Panc1 (cell line): ENCODE measurements around the gene ZNF292. TPM values are rescaled to one million over a fixed set of nuclear protein-coding genes. Genes with fewer than 3 reads are reported as not detected.

ENCODE experiments used
- ATAC-seq: fragments of 200-7000 bp; cut with Tn5 transposase; 2 replicates; pipeline ENCODE4 v1.9.1; 2020; ENCODE audit warnings: mild to moderate bottlenecking, moderate library complexity
- BruUV-seq: library from RNA; stranded (reverse); fragments of 400-500 nt; replicated peaks from 2 replicates; lab custom pipeline; 2021; lab: Mats Ljungman, UMichigan
- CTCF ChIA-PET: fragments of 300-600 bp; sonication (Branson Sonifier 250); formaldehyde crosslinking; loops from one replicate; lab custom pipeline; 2022; ENCODE audit warnings: antibody characterized with exemption; lab: Charles Lee
- POLR2A ChIA-PET: fragments of 300-600 bp; sonication (Branson Sonifier 250); formaldehyde crosslinking; loops from one replicate; lab custom pipeline; 2022; ENCODE audit warnings: antibody characterized with exemption; lab: Charles Lee
- DNase-seq: peaks from one replicate; pipeline ENCODE4 v3.0.0-alpha.2; 2010; ENCODE audit warnings: low read depth, low spot score
- H3K27ac ChIP-seq: 2 replicates; pipeline ENCODE4 v1.5.1; 2011; ENCODE audit warnings: mild to moderate bottlenecking, low read length, inconsistent platforms
- H3K27me3 ChIP-seq: fragments of 200-500 bp; sonication (Bioruptor generic); 2 replicates; pipeline ENCODE4 v1.6.0; 2014; ENCODE audit warnings: low read length, inconsistent platforms; ENCODE audit not compliant: control insufficient read depth, insufficient read depth
- H3K36me3 ChIP-seq: fragments of 200-500 bp; sonication (Bioruptor generic); 2 replicates; pipeline ENCODE4 v1.5.1; 2014; ENCODE audit warnings: inconsistent platforms, mild to moderate bottlenecking, low read length, moderate library complexity; ENCODE audit not compliant: control insufficient read depth, insufficient read depth
- H3K4me1 ChIP-seq: 2 replicates; pipeline ENCODE4 v1.5.1; 2011; ENCODE audit warnings: inconsistent platforms, mild to moderate bottlenecking, low read length, moderate library complexity; ENCODE audit not compliant: control insufficient read depth, insufficient read depth
- H3K4me3 ChIP-seq, 2 experiments: 2 replicates each; pipeline ENCODE4 v1.5.1; 2011 to 2012; ENCODE audit warnings: low read depth in 2 of 2, low read length in 2 of 2, mild to moderate bottlenecking in 2 of 2, inconsistent platforms in 1 of 2, moderate library complexity in 1 of 2
- H3K9me3 ChIP-seq: fragments of 200-500 bp; sonication (Bioruptor generic); 2 replicates; pipeline ENCODE4 v1.5.1; 2014; ENCODE audit warnings: low read depth, mild to moderate bottlenecking, inconsistent platforms, low read length, moderate library complexity; ENCODE audit not compliant: control insufficient read depth, insufficient read depth
- POLR2AphosphoS5 ChIP-seq: IDR thresholded peaks from 2 replicates; pipeline ENCODE4 v1.6.1; 2012; ENCODE audit warnings: mild to moderate bottlenecking, low read depth, low read length, moderate library complexity
- SIN3A ChIP-seq: IDR thresholded peaks from 2 replicates; pipeline ENCODE4 v1.6.1; 2012; ENCODE audit warnings: low read depth, mild to moderate bottlenecking, low read length, moderate library complexity, borderline replicate concordance; ENCODE audit not compliant: insufficient read depth
- TCF7L2 ChIP-seq: IDR thresholded peaks from 2 replicates; pipeline ENCODE4 v1.6.1; 2011; ENCODE audit warnings: mild to moderate bottlenecking, low read depth, low read length, inconsistent platforms
- in situ Hi-C: cut with HindIII; loops from 2 replicates; pipeline ENCODE4 v1.10.0; 2016; ENCODE audit warnings: low sequenced_read_pairs, low pct_unique_long_range_greater_than_20kb
- intact Hi-C: fragments of 100-400 bp; cut with micrococcal nuclease; formaldehyde crosslinking; loops from one replicate; pipeline ENCODE4 v1.10.0; 2022; ENCODE audit not compliant: unreplicated experiment
- total RNA-seq: library from RNA; stranded (reverse); gene quantifications from one replicate; pipeline ENCODE4 v1.2.1, GENCODE V29; 2021; ENCODE audit not compliant: unreplicated experiment
- TF ChIP-seq, protein P1 (sequence below): fragments of 450-650 bp; IDR thresholded peaks from 2 replicates; pipeline ENCODE4 v1.5.1; 2017; ENCODE audit warnings: mild to moderate bottlenecking
- TF ChIP-seq, protein P2 (sequence below), 2 experiments: IDR thresholded peaks; 2 replicates each; pipeline ENCODE4 v1.6.1; 2011 to 2012; ENCODE audit warnings: low read depth in 2 of 2, control low read depth in 1 of 2, low read length in 1 of 2, mild to moderate bottlenecking in 1 of 2, moderate library complexity in 1 of 2; ENCODE audit not compliant: insufficient read depth in 1 of 2

Gene ZNF292
- total RNA-seq, 1 experiment from 2014 or later, result 38.2 TPM

DNA sequence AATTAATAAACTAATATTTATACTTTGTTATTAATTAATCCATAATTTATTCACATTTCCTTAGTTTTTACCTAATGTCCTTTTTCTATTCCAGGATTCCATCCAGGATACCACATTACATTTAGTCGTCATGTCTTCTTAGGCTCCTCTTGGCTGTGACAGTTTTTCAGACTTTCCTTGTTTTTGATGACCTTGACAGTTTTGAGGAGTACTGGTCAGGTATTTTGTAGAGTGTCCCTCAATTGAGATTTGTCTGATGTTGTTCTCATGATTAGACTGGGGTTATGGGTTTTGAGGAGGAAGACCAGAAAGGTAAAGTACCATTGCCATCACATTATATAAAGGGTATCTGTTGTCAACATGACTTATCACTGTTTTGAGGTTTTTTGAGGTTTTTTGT is 67.3 kb downstream of the ZNF292 start:
- intact Hi-C loops, result loop anchor here (10.0 kb wide), 1 partner anchor 68 kb away; the partner anchor contains the start of gene ZNF292
- CTCF ChIA-PET, result interaction anchor here (0.5 kb wide), 1 partner anchor 132 kb away, joined by 3 read pairs; no protein-coding TSS in a partner anchor
- POLR2A ChIA-PET, result no interaction called here
- no peaks in the 10 kb centered on the region for H3K9me3 ChIP-seq
- no peak overlapping the region for H3K27ac ChIP-seq
- H3K36me3 ChIP-seq, result peaks cover 32% of the 10 kb centered on the region
- H3K4me3 ChIP-seq, result no peak overlapping the region
- no peak for ATAC-seq
- no peaks in the 10 kb centered on the region for H3K27me3 ChIP-seq
- no TSS peak for BruUV-seq
- no peak for DNase-seq
- no peaks in the 10 kb centered on the region for H3K4me1 ChIP-seq
- in situ Hi-C loops, result no loop called here
- TF ChIP-seq SIN3A (no peak), TCF7L2 (no peak), POLR2AphosphoS5 (no peak)
- TF ChIP-seq, protein P1, sequence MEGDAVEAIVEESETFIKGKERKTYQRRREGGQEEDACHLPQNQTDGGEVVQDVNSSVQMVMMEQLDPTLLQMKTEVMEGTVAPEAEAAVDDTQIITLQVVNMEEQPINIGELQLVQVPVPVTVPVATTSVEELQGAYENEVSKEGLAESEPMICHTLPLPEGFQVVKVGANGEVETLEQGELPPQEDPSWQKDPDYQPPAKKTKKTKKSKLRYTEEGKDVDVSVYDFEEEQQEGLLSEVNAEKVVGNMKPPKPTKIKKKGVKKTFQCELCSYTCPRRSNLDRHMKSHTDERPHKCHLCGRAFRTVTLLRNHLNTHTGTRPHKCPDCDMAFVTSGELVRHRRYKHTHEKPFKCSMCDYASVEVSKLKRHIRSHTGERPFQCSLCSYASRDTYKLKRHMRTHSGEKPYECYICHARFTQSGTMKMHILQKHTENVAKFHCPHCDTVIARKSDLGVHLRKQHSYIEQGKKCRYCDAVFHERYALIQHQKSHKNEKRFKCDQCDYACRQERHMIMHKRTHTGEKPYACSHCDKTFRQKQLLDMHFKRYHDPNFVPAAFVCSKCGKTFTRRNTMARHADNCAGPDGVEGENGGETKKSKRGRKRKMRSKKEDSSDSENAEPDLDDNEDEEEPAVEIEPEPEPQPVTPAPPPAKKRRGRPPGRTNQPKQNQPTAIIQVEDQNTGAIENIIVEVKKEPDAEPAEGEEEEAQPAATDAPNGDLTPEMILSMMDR, result no peak
- TF ChIP-seq, protein P2, sequence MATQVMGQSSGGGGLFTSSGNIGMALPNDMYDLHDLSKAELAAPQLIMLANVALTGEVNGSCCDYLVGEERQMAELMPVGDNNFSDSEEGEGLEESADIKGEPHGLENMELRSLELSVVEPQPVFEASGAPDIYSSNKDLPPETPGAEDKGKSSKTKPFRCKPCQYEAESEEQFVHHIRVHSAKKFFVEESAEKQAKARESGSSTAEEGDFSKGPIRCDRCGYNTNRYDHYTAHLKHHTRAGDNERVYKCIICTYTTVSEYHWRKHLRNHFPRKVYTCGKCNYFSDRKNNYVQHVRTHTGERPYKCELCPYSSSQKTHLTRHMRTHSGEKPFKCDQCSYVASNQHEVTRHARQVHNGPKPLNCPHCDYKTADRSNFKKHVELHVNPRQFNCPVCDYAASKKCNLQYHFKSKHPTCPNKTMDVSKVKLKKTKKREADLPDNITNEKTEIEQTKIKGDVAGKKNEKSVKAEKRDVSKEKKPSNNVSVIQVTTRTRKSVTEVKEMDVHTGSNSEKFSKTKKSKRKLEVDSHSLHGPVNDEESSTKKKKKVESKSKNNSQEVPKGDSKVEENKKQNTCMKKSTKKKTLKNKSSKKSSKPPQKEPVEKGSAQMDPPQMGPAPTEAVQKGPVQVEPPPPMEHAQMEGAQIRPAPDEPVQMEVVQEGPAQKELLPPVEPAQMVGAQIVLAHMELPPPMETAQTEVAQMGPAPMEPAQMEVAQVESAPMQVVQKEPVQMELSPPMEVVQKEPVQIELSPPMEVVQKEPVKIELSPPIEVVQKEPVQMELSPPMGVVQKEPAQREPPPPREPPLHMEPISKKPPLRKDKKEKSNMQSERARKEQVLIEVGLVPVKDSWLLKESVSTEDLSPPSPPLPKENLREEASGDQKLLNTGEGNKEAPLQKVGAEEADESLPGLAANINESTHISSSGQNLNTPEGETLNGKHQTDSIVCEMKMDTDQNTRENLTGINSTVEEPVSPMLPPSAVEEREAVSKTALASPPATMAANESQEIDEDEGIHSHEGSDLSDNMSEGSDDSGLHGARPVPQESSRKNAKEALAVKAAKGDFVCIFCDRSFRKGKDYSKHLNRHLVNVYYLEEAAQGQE (IDR thresholded peaks at IDR 0.05; ENCODE audit: insufficient read depth in 1 of 2, low read depth in 2 of 2, low read length in 1 of 2), result no peak

DNA sequence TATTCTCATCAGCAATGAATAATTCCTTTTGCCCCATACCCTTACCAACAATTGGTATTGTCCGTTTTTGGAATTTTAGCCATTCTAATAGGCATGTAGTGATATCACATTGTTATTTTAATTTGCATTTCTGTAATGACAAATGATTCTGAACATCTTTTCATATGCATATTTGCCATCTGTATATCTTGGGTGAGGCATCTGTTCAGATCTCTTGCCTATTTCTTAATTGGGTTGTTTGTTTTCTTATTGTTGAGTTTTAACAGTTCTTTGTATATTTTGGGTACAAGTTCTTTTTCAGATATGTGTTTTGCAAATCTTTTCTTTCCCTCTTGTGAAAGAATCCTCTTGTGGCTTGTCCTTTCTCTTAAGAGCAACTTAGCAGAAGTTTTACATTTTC is 69.6 kb downstream of the ZNF292 start:
- ChIA-PET CTCF (no interaction called here), POLR2A (interaction anchor here (0.6 kb wide), 1 partner anchor 59 kb away, joined by 8 read pairs; no protein-coding TSS in a partner anchor)
- ATAC-seq, result no peak
- Histone ChIP-seq H3K4me1 (no peaks in the 10 kb centered on the region), H3K36me3 (peaks cover 15% of the 10 kb centered on the region; the same call in 1 of the 2 replicates), H3K4me3 (no peak overlapping the region), H3K9me3 (no peaks in the 10 kb centered on the region), H3K27me3 (no peaks in the 10 kb centered on the region), H3K27ac (no peak overlapping the region)
- no TSS peak for BruUV-seq
- TF ChIP-seq SIN3A (no peak), TCF7L2 (no peak), POLR2AphosphoS5 (no peak)
- TF ChIP-seq, protein P2 (IDR thresholded peaks at IDR 0.05; ENCODE audit: insufficient read depth in 1 of 2, low read depth in 2 of 2, low read length in 1 of 2), result no peak
- TF ChIP-seq, protein P1, result no peak
- intact Hi-C loops, result loop anchor here (10.0 kb wide), 1 partner anchor 70 kb away; the partner anchor contains the start of gene ZNF292
- DNase-seq, result no peak
- in situ Hi-C loops, result no loop called here
